Ectodermal cell (in vitro differentiated cells): ENCODE results near the gene TMEM170B.
"Not testable (repeated sequence)": the region's sequence is repeated elsewhere in the genome, so short reads cannot be mapped to it uniquely, and the experiment has no call there.

Source experiments
- H3K27ac ChIP-seq: 2 replicates; pipeline ENCODE4 v1.7.0; 2013; ENCODE audit warnings: mild to moderate bottlenecking, low read depth, low read length; ENCODE audit not compliant: insufficient read depth, poor library complexity, severe bottlenecking
- H3K27me3 ChIP-seq: 2 replicates; pipeline ENCODE4 v1.7.0; 2013; ENCODE audit warnings: mild to moderate bottlenecking, low read length; ENCODE audit not compliant: insufficient read depth, control insufficient read depth, poor library complexity, severe bottlenecking
- H3K36me3 ChIP-seq: one replicate; pipeline ENCODE4 v1.7.0; 2013; ENCODE audit warnings: low read length; ENCODE audit not compliant: control insufficient read depth, insufficient read depth
- H3K4me1 ChIP-seq: one replicate; pipeline ENCODE4 v1.7.0; 2013; ENCODE audit warnings: low read length; ENCODE audit not compliant: control insufficient read depth, insufficient read depth
- H3K4me3 ChIP-seq: 2 replicates; pipeline ENCODE4 v1.7.0; 2013; ENCODE audit warnings: low read depth, low read length, control low read depth; ENCODE audit not compliant: insufficient read depth
- H3K9me3 ChIP-seq: 2 replicates; pipeline ENCODE4 v1.7.0; 2013; ENCODE audit warnings: mild to moderate bottlenecking, low read length, moderate library complexity; ENCODE audit not compliant: control insufficient read depth
- WGBS, 2 experiments: methylation state at CpG; one replicate each; pipeline ENCODE4 v1.1.7; 2013; ENCODE audit warnings: missing lambda C conversion rate in 2 of 2; 5-methylcytosine and 5-hydroxymethylcytosine counted together

The TMEM170B gene

GRCh38 chr6:11548578-11548977, 11.0 kb downstream of the TMEM170B start:
- not testable (repeated sequence) for H3K4me1 ChIP-seq, H3K27me3 ChIP-seq, H3K9me3 ChIP-seq, H3K27ac ChIP-seq, H3K36me3 ChIP-seq, H3K4me3 ChIP-seq
- WGBS, 2 experiments: 88 to 95% methylated on average over 4 of the region's 4 CpGs

- no peaks in the 10 kb centered on the region for H3K36me3 ChIP-seq
- H3K27ac ChIP-seq: no peak overlapping the region
- 93 to 100% methylated on average over 1 of the region's 1 CpG for WGBS, 2 experiments
- H3K4me1 ChIP-seq: no peaks in the 10 kb centered on the region
- no peaks in the 10 kb centered on the region for H3K9me3 ChIP-seq
- no peaks in the 10 kb centered on the region for H3K27me3 ChIP-seq
- H3K4me3 ChIP-seq: no peak overlapping the region
Observed at GRCh38 chr6:11551053-11551452, 13.5 kb downstream of the TMEM170B start.

- no peak overlapping the region for H3K4me3 ChIP-seq
- no peaks in the 10 kb centered on the region for H3K27me3 ChIP-seq
- no peaks in the 10 kb centered on the region for H3K36me3 ChIP-seq
- H3K27ac ChIP-seq: no peak overlapping the region
- peaks cover 4% of the 10 kb centered on the region for H3K4me1 ChIP-seq
- H3K9me3 ChIP-seq: no peaks in the 10 kb centered on the region
Observed at GRCh38 chr6:11552442-11552841, 14.9 kb downstream of the TMEM170B start.

- Histone ChIP-seq H3K9me3 (no peaks in the 10 kb centered on the region), H3K4me1 (peaks cover 4% of the 10 kb centered on the region), H3K4me3 (no peak overlapping the region), H3K27me3 (no peaks in the 10 kb centered on the region), H3K27ac (no peak overlapping the region), H3K36me3 (no peaks in the 10 kb centered on the region)
- no CpG with 5 or more reads among the region's 3 CpGs for WGBS, 2 experiments
Observed at GRCh38 chr6:11553824-11554223, 16.3 kb downstream of the TMEM170B start.

- 37 to 45% methylated on average over 3 of the region's 3 CpGs for WGBS, 2 experiments
- Histone ChIP-seq H3K4me1 (peaks cover 4% of the 10 kb centered on the region), H3K4me3 (no peak overlapping the region), H3K27ac (peak overlapping the region; percentile 52), H3K36me3 (no peaks in the 10 kb centered on the region), H3K9me3 (no peaks in the 10 kb centered on the region), H3K27me3 (no peaks in the 10 kb centered on the region)
Observed at GRCh38 chr6:11556309-11556708, 18.8 kb downstream of the TMEM170B start.

GRCh38 chr6:11563793-11564192, 26.2 kb downstream of the TMEM170B start:
- H3K27me3 ChIP-seq: no peaks in the 10 kb centered on the region
- H3K9me3 ChIP-seq: no peaks in the 10 kb centered on the region
- WGBS, 2 experiments: 86 to 100% methylated on average over 3 of the region's 3 CpGs
- no peak overlapping the region for H3K27ac ChIP-seq
- no peak overlapping the region for H3K4me3 ChIP-seq
- H3K4me1 ChIP-seq: no peaks in the 10 kb centered on the region
- no peaks in the 10 kb centered on the region for H3K36me3 ChIP-seq

GRCh38 chr6:11566609-11567008, 29.1 kb downstream of the TMEM170B start:
- no peak overlapping the region for H3K27ac ChIP-seq
- no peak overlapping the region for H3K4me3 ChIP-seq
- WGBS, 2 experiments: 88 to 90% methylated on average over 8 of the region's 8 CpGs
- no peaks in the 10 kb centered on the region for H3K36me3 ChIP-seq
- no peaks in the 10 kb centered on the region for H3K9me3 ChIP-seq
- no peaks in the 10 kb centered on the region for H3K4me1 ChIP-seq
- H3K27me3 ChIP-seq: no peaks in the 10 kb centered on the region

- WGBS, 2 experiments: 88 to 91% methylated on average over 2 of the region's 2 CpGs
- no peak overlapping the region for H3K27ac ChIP-seq
- no peaks in the 10 kb centered on the region for H3K4me1 ChIP-seq
- H3K36me3 ChIP-seq: no peaks in the 10 kb centered on the region
- no peaks in the 10 kb centered on the region for H3K27me3 ChIP-seq
- H3K4me3 ChIP-seq: no peak overlapping the region
- H3K9me3 ChIP-seq: no peaks in the 10 kb centered on the region
Observed at GRCh38 chr6:11571073-11571472, 33.5 kb downstream of the TMEM170B start.

- Histone ChIP-seq H3K36me3 (no peaks in the 10 kb centered on the region), H3K27ac (no peak overlapping the region), H3K4me3 (no peak overlapping the region), H3K27me3 (no peaks in the 10 kb centered on the region), H3K9me3 (no peaks in the 10 kb centered on the region), H3K4me1 (no peaks in the 10 kb centered on the region)
- 56 to 60% methylated on average over 10 of the region's 10 CpGs for WGBS, 2 experiments
Observed at GRCh38 chr6:11575408-11576033, 38.0 kb downstream of the TMEM170B start.

GRCh38 chr6:11580686-11581405, 43.3 kb downstream of the TMEM170B start:
- Histone ChIP-seq H3K4me1 (no peaks in the 10 kb centered on the region), H3K36me3 (no peaks in the 10 kb centered on the region), H3K9me3 (no peaks in the 10 kb centered on the region), H3K27me3 (no peaks in the 10 kb centered on the region), H3K4me3 (no peak overlapping the region), H3K27ac (no peak overlapping the region)
- WGBS, 2 experiments: 96 to 97% methylated on average over 2 of the region's 4 CpGs
